OCI-LY7 (cell line): ENCODE measurements around the gene STPG4. TPM values are rescaled to one million over a fixed set of nuclear protein-coding genes. Genes with fewer than 3 reads are reported as not detected.

Source experiments
- BruUV-seq: library from RNA; stranded (reverse); fragments of 400-500 nt; replicated peaks from 2 replicates; lab custom pipeline; 2021; lab: Mats Ljungman, UMichigan
- CTCF ChIA-PET: fragments of 300-600 bp; sonication (Branson Sonifier 250); formaldehyde crosslinking; loops from one replicate; lab custom pipeline; 2022; ENCODE audit warnings: antibody characterized with exemption; ENCODE audit not compliant: unreplicated experiment; lab: Charles Lee
- POLR2A ChIA-PET: fragments of 300-600 bp; sonication (Branson Sonifier 250); formaldehyde crosslinking; loops from one replicate; lab custom pipeline; 2022; ENCODE audit warnings: antibody characterized with exemption; lab: Charles Lee
- DNase-seq: peaks from one replicate; pipeline ENCODE4 v3.0.0-alpha.2; 2015; ENCODE audit warnings: low spot score
- H2AFZ ChIP-seq: fragments of 200-600 bp; sonication (generic), shearing (Covaris generic); 2 replicates; pipeline ENCODE4 v1.6.1; 2014; ENCODE audit warnings: mild to moderate bottlenecking, antibody characterized with exemption, low read length, moderate library complexity
- H3K27ac ChIP-seq: fragments of 200-600 bp; sonication (generic); 2 replicates; pipeline ENCODE4 v1.5.1; 2014; ENCODE audit warnings: mixed run types, low read depth, mild to moderate bottlenecking, moderate library complexity, low read length, inconsistent platforms; ENCODE audit not compliant: poor library complexity, severe bottlenecking
- H3K36me3 ChIP-seq: fragments of 200-600 bp; sonication (generic); 2 replicates; pipeline ENCODE4 v1.6.1; 2014; ENCODE audit warnings: mild to moderate bottlenecking, antibody characterized with exemption, low read length, moderate library complexity, mixed read lengths; ENCODE audit not compliant: insufficient read depth
- H3K4me1 ChIP-seq: fragments of 200-600 bp; sonication (generic); 2 replicates; pipeline ENCODE4 v1.5.1; 2014; ENCODE audit warnings: mild to moderate bottlenecking, low read length; ENCODE audit not compliant: insufficient read depth, poor library complexity, severe bottlenecking
- H3K4me2 ChIP-seq: fragments of 200-600 bp; sonication (generic); 2 replicates; pipeline ENCODE4 v1.6.1; 2014; ENCODE audit warnings: mild to moderate bottlenecking, low read length
- H3K4me3 ChIP-seq: fragments of 200-600 bp; sonication (generic); 2 replicates; pipeline ENCODE4 v1.5.1; 2014; ENCODE audit warnings: mild to moderate bottlenecking, low read depth, low read length; ENCODE audit not compliant: poor library complexity, severe bottlenecking
- H3K79me2 ChIP-seq: fragments of 200-600 bp; sonication (generic); 2 replicates; pipeline ENCODE4 v1.6.1; 2016; ENCODE audit warnings: low read depth, mild to moderate bottlenecking, low read length, moderate library complexity, mixed read lengths; ENCODE audit not compliant: insufficient read depth
- H3K9me2 ChIP-seq: fragments of 200-600 bp; sonication (generic); 2 replicates; pipeline ENCODE4 v1.6.1; 2016; ENCODE audit warnings: mild to moderate bottlenecking, low read length, mixed read lengths; ENCODE audit not compliant: insufficient read depth
- H3K9me3 ChIP-seq: fragments of 200-600 bp; sonication (generic); 2 replicates; pipeline ENCODE4 v1.6.1; 2014; ENCODE audit warnings: mild to moderate bottlenecking, mixed run types, low read length, mixed read lengths
- H4K20me1 ChIP-seq: fragments of 200-600 bp; sonication (generic); 2 replicates; pipeline ENCODE4 v1.6.1; 2014; ENCODE audit warnings: mild to moderate bottlenecking, antibody characterized with exemption, low read length, moderate library complexity, mixed read lengths; ENCODE audit not compliant: insufficient read depth
- EZH2phosphoT487 ChIP-seq: fragments of 200-600 bp; sonication (generic); IDR thresholded peaks from 2 replicates; pipeline ENCODE4 v1.6.1; 2018; ENCODE audit warnings: low read depth, borderline replicate concordance, mild to moderate bottlenecking, mixed run types, antibody characterized with exemption, low read length, moderate library complexity, mixed read lengths
- intact Hi-C: fragments of 100-400 bp; cut with micrococcal nuclease; formaldehyde crosslinking; loops from one replicate; pipeline ENCODE4 v1.10.0; 2022; ENCODE audit not compliant: unreplicated experiment
- total RNA-seq, 2 experiments: library from RNA; depleted of rRNA in 1 of 2; stranded (reverse); fragments of >200 nt in 1 of 2; shearing (Covaris generic) in 1 of 2; gene quantifications; 2 replicates each; pipeline ENCODE4 v1.2.3, GENCODE V29; 2014 to 2022
- TF ChIP-seq, protein P1 (sequence below): fragments of 200-600 bp; sonication (generic); conservative IDR thresholded peaks from 2 replicates; pipeline ENCODE4 v1.5.1; 2014; ENCODE audit warnings: mild to moderate bottlenecking, antibody characterized with exemption, low read length, moderate library complexity, mixed read lengths

STPG4 gene
- total RNA-seq, 2 experiments from 2014 or later, result 0.68 TPM; not detected in 1

DNA sequence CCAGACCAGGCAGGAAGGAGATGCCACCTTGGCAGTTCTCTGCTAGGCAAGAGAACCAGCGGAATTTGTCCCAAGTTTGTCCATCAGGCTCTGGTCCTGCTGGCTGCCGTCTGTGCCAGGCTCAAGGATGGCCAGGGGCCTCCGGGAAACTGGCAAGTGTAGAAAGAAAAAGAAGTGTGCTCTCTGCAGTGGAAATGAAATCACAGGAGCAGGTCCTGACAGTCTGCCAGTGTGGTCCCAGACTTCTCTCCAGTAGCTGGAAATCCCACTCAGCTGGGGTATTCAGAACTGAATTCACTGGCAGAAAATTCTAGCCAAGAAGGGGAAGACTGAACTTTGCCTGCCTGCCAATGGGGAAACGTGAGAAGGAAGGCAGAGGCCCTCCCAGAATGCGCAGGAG lies 91.0 kb downstream of the STPG4 start:
- TF ChIP-seq, protein P1, sequence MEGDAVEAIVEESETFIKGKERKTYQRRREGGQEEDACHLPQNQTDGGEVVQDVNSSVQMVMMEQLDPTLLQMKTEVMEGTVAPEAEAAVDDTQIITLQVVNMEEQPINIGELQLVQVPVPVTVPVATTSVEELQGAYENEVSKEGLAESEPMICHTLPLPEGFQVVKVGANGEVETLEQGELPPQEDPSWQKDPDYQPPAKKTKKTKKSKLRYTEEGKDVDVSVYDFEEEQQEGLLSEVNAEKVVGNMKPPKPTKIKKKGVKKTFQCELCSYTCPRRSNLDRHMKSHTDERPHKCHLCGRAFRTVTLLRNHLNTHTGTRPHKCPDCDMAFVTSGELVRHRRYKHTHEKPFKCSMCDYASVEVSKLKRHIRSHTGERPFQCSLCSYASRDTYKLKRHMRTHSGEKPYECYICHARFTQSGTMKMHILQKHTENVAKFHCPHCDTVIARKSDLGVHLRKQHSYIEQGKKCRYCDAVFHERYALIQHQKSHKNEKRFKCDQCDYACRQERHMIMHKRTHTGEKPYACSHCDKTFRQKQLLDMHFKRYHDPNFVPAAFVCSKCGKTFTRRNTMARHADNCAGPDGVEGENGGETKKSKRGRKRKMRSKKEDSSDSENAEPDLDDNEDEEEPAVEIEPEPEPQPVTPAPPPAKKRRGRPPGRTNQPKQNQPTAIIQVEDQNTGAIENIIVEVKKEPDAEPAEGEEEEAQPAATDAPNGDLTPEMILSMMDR, result no peak
- TF ChIP-seq EZH2phosphoT487, result no peak
- no peak overlapping the region for H3K4me3 ChIP-seq
- no peaks in the 10 kb centered on the region for H3K9me3 ChIP-seq
- peaks cover 73% of the 10 kb centered on the region for H3K36me3 ChIP-seq
- POLR2A ChIA-PET, result no interaction called here
- no TSS peak for BruUV-seq
- DNase-seq, result no peak
- no peak overlapping the region for H2AFZ ChIP-seq
- no peaks in the 10 kb centered on the region for H3K4me1 ChIP-seq
- no peaks in the 10 kb centered on the region for H3K79me2 ChIP-seq
- intact Hi-C loops, result no loop called here
- no peak overlapping the region for H3K4me2 ChIP-seq
- CTCF ChIA-PET, result no interaction called here
- no peak overlapping the region for H3K27ac ChIP-seq
- H3K9me2 ChIP-seq, result no peaks in the 10 kb centered on the region
- no peaks in the 10 kb centered on the region for H4K20me1 ChIP-seq

DNA sequence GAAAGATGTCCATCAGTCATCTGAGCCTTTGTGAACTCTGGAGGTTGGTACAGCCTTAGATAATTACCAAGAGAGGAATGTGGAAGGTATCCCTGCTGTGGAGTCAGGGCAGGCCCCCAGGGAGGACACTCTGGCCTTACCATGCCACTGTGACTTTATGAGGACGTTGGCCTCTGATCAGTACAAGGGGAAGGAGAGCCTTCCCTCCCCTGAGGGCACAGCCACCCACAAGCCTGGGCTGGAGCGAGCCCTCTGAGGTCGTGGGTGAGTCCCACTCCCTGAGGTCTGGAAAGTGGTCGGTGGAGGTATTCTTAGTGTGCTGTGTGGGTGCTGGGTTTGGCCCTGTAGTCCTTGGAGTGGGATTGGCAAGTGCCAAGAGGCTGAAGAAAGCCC lies 91.6 kb downstream of the STPG4 start:
- POLR2A ChIA-PET, result no interaction called here
- no TSS peak for BruUV-seq
- no peaks in the 10 kb centered on the region for H3K4me1 ChIP-seq
- no peaks in the 10 kb centered on the region for H3K79me2 ChIP-seq
- no peaks in the 10 kb centered on the region for H4K20me1 ChIP-seq
- no peak overlapping the region for H3K4me3 ChIP-seq
- no peaks in the 10 kb centered on the region for H3K9me2 ChIP-seq
- CTCF ChIA-PET, result no interaction called here
- TF ChIP-seq EZH2phosphoT487, result no peak
- TF ChIP-seq, protein P1, result no peak
- intact Hi-C loops, result no loop called here
- H3K4me2 ChIP-seq, result no peak overlapping the region
- H3K9me3 ChIP-seq, result no peaks in the 10 kb centered on the region
- H3K27ac ChIP-seq, result no peak overlapping the region
- DNase-seq, result no peak
- peaks cover 69% of the 10 kb centered on the region for H3K36me3 ChIP-seq
- H2AFZ ChIP-seq, result no peak overlapping the region

DNA sequence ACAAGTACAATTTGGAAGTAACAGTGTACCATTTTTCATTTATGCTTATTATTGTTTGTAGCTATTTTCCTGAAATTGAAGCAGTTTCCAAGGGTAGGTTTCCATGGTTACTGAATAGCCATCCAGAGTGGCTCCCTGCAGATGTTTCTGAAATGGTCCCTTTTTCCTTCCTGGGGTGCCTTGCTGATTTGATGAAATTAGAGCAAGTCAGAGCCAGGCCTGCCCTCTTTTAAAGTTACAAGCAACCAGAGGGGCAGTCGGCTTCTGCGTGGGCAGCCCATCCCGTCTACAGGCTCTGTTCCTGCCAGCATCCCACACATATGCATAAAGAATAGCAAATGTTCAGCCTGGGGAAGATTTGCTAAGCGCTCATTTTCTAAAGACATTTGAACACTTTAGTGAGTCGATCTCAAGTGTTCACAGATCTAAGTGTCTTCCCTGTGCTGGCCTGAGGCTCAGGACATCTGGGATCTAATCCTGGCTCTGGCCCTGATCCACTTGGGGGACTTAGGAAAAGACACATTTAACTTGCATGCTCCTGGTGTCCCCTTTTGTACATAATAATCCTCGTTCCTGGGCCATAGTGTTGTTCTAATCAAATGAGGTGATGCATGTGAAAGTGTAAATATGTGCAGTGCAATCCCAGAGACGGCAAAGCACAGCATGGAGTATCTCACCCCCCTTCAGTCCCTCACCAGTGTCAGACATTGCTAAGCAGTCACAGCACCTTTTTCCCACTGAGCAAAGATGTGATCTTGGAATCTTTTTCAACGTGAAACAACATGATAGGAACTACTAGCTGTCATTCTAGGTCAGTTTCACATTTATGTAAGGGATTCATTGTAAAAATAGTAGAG lies 92.2 kb downstream of the STPG4 start:
- no peaks in the 10 kb centered on the region for H3K9me2 ChIP-seq
- no peak for DNase-seq
- CTCF ChIA-PET, result no interaction called here
- H4K20me1 ChIP-seq, result no peaks in the 10 kb centered on the region
- BruUV-seq, result no TSS peak
- H3K4me1 ChIP-seq, result no peaks in the 10 kb centered on the region
- POLR2A ChIA-PET, result no interaction called here
- H3K36me3 ChIP-seq, result peaks cover 63% of the 10 kb centered on the region
- H3K4me2 ChIP-seq, result no peak overlapping the region
- H3K27ac ChIP-seq, result no peak overlapping the region
- no peak for TF ChIP-seq EZH2phosphoT487
- TF ChIP-seq, protein P1, result no peak
- no peak overlapping the region for H2AFZ ChIP-seq
- no peaks in the 10 kb centered on the region for H3K79me2 ChIP-seq
- H3K9me3 ChIP-seq, result no peaks in the 10 kb centered on the region
- no peak overlapping the region for H3K4me3 ChIP-seq
- intact Hi-C loops, result no loop called here
